WTC11 (cell line): ENCODE data around the gene WDR90. TPM values are rescaled to one million over a fixed set of nuclear protein-coding genes. Genes with fewer than 3 reads are reported as not detected.

Experiments
- ATAC-seq: fragments of 200-7000 bp; cut with Tn5 transposase; 2 replicates; pipeline ENCODE4 v1.10.0; 2021; ENCODE audit warnings: mild to moderate bottlenecking, moderate library complexity
- CTCF ChIA-PET: fragments of 300-600 bp; sonication (Branson Sonifier 250); formaldehyde crosslinking; loops from one replicate; lab custom pipeline; 2021; ENCODE audit warnings: antibody characterized with exemption; lab: Charles Lee
- POLR2A ChIA-PET: fragments of 350-600 bp; sonication (Branson Sonifier 250); formaldehyde crosslinking; loops from one replicate; lab custom pipeline; 2021; ENCODE audit warnings: antibody characterized with exemption; lab: Charles Lee
- DNase-seq: peaks from one replicate; pipeline ENCODE4 v3.0.0; 2021; ENCODE audit warnings: low spot score
- H3K27ac Mint-ChIP-seq: 2 replicates; pipeline ENCODE4 v1.8.0; 2021; ENCODE audit warnings: mixed read lengths
- H3K27me3 Mint-ChIP-seq: 2 replicates; pipeline ENCODE4 v1.8.0; 2021; ENCODE audit warnings: low read depth, mild to moderate bottlenecking, moderate library complexity, mixed read lengths
- H3K36me3 Mint-ChIP-seq: 2 replicates; pipeline ENCODE4 v1.8.0; 2021; ENCODE audit warnings: mixed read lengths
- H3K4me1 Mint-ChIP-seq: 2 replicates; pipeline ENCODE4 v1.8.0; 2022; ENCODE audit warnings: mixed read lengths
- H3K4me3 Mint-ChIP-seq: 2 replicates; pipeline ENCODE4 v1.8.0; 2021; ENCODE audit warnings: mild to moderate bottlenecking, moderate library complexity, mixed read lengths
- H3K9me3 Mint-ChIP-seq: 2 replicates; pipeline ENCODE4 v1.8.0; 2021; ENCODE audit warnings: mixed read lengths
- AFF4 ChIP-seq: sonication (generic); formaldehyde crosslinking; IDR thresholded peaks from 2 replicates; pipeline ENCODE4 v1.8.1; 2023; ENCODE audit warnings: mild to moderate bottlenecking, missing genetic modification reagents, borderline replicate concordance
- CDX4 ChIP-seq: fragments of 250-450 bp; sonication (Bioruptor Pico); IDR thresholded peaks from 2 replicates; pipeline ENCODE4 v1.9.0; 2021; ENCODE audit warnings: moderate library complexity, mild to moderate bottlenecking, inconsistent platforms, borderline replicate concordance
- CREB1 ChIP-seq: sonication (generic); formaldehyde crosslinking; IDR thresholded peaks from 2 replicates; pipeline ENCODE4 v1.8.0; 2023; ENCODE audit warnings: mild to moderate bottlenecking, missing genetic modification reagents
- ELF4 ChIP-seq: sonication (generic); formaldehyde crosslinking; IDR thresholded peaks from 2 replicates; pipeline ENCODE4 v1.8.1; 2022; ENCODE audit warnings: low read depth, mild to moderate bottlenecking, moderate library complexity, missing genetic modification reagents
- ESRRA ChIP-seq: sonication (generic); formaldehyde crosslinking; IDR thresholded peaks from 2 replicates; pipeline ENCODE4 v1.8.1; 2022; ENCODE audit warnings: mild to moderate bottlenecking, missing genetic modification reagents, borderline replicate concordance
- FOXP4 ChIP-seq: sonication (generic); formaldehyde crosslinking; IDR thresholded peaks from 2 replicates; pipeline ENCODE4 v1.8.0; 2022; ENCODE audit warnings: mild to moderate bottlenecking, missing genetic modification reagents
- HMGA2 ChIP-seq: fragments of 250-450 bp; sonication (Bioruptor Pico); IDR thresholded peaks from 2 replicates; pipeline ENCODE4 v1.4.0; 2021; ENCODE audit warnings: mild to moderate bottlenecking, moderate library complexity
- HMGXB4 ChIP-seq: sonication (generic); formaldehyde crosslinking; IDR thresholded peaks from 2 replicates; pipeline ENCODE4 v1.8.1; 2023; ENCODE audit warnings: mild to moderate bottlenecking, moderate library complexity, missing genetic modification reagents
- JUN ChIP-seq: sonication (generic); formaldehyde crosslinking; IDR thresholded peaks from 2 replicates; pipeline ENCODE4 v1.8.0; 2023; ENCODE audit warnings: mild to moderate bottlenecking, missing genetic modification reagents
- MAX ChIP-seq: sonication (generic); formaldehyde crosslinking; IDR thresholded peaks from 2 replicates; pipeline ENCODE4 v1.8.0; 2022; ENCODE audit warnings: mild to moderate bottlenecking, missing genetic modification reagents
- MXD4 ChIP-seq: fragments of 250-450 bp; sonication (Bioruptor Pico); IDR thresholded peaks from 2 replicates; pipeline ENCODE4 v1.8.0; 2021; ENCODE audit warnings: mild to moderate bottlenecking, moderate library complexity, borderline replicate concordance
- NFE2L1 ChIP-seq: sonication (generic); formaldehyde crosslinking; IDR thresholded peaks from 2 replicates; pipeline ENCODE4 v1.8.1; 2023; ENCODE audit warnings: missing genetic modification reagents
- NFYB ChIP-seq: sonication (generic); formaldehyde crosslinking; conservative IDR thresholded peaks from 2 replicates; pipeline ENCODE4 v1.8.0; 2022; ENCODE audit warnings: low read depth, missing genetic modification reagents
- NR3C1 ChIP-seq: sonication (generic); formaldehyde crosslinking; conservative IDR thresholded peaks from 2 replicates; pipeline ENCODE4 v1.8.1; 2023; ENCODE audit warnings: low read depth, mild to moderate bottlenecking, missing genetic modification reagents
- SP1 ChIP-seq: sonication (generic); formaldehyde crosslinking; conservative IDR thresholded peaks from 2 replicates; pipeline ENCODE4 v1.8.1; 2022; ENCODE audit warnings: missing genetic modification reagents
- TEAD1 ChIP-seq: sonication (generic); formaldehyde crosslinking; IDR thresholded peaks from 2 replicates; pipeline ENCODE4 v1.8.0; 2022; ENCODE audit warnings: mild to moderate bottlenecking, missing genetic modification reagents
- TP53 ChIP-seq: sonication (generic); formaldehyde crosslinking; IDR thresholded peaks from 2 replicates; pipeline ENCODE4 v1.8.1; 2023; ENCODE audit warnings: mild to moderate bottlenecking, missing genetic modification reagents
- USF1 ChIP-seq: sonication (generic); formaldehyde crosslinking; IDR thresholded peaks from 2 replicates; pipeline ENCODE4 v1.8.0; 2022; ENCODE audit warnings: mild to moderate bottlenecking, missing genetic modification reagents
- USF2 ChIP-seq: sonication (generic); formaldehyde crosslinking; IDR thresholded peaks from 2 replicates; pipeline ENCODE4 v1.8.1; 2023; ENCODE audit warnings: mild to moderate bottlenecking, missing genetic modification reagents, moderate library complexity
- ZBTB43 ChIP-seq: sonication (generic); formaldehyde crosslinking; IDR thresholded peaks from 2 replicates; pipeline ENCODE4 v1.8.1; 2023; ENCODE audit warnings: mild to moderate bottlenecking, missing genetic modification reagents
- ZNF423 ChIP-seq: fragments of 250-450 bp; sonication (Bioruptor Pico); IDR thresholded peaks from 2 replicates; pipeline ENCODE4 v2.1.2; 2022; ENCODE audit warnings: mild to moderate bottlenecking, moderate library complexity
- total RNA-seq: library from RNA; stranded (reverse); gene quantifications from 3 replicates; pipeline ENCODE4 v1.2.3, GENCODE V29; 2021

Gene WDR90
- total RNA-seq, 1 experiment from 2014 or later = 75.8 TPM

GRCh38 chr16:636206-637080 lies 12.7 kb upstream of the WDR90 start, which contains the start of gene METTL26 (continued):
- TF ChIP-seq ESRRA (CRISPR knock-in tag) (no peak), MXD4 (CRISPR knock-in tag) (no peak), HMGA2 (CRISPR knock-in tag) (peak; percentile 58; the same call in 1 of the 2 replicates), NR3C1 (CRISPR knock-in tag) (no peak), ELF4 (no peak), CREB1 (CRISPR knock-in tag) (no peak), ZNF423 (CRISPR knock-in tag) (no peak), HMGXB4 (peak; percentile 63), CDX4 (CRISPR knock-in tag) (no peak), ZBTB43 (CRISPR knock-in tag) (no peak), NFYB (CRISPR knock-in tag) (no peak), TP53 (no peak; the same call in 1 of the 2 replicates), NFE2L1 (CRISPR knock-in tag) (no peak; the same call in 1 of the 2 replicates), AFF4 (no peak; the same call in 1 of the 2 replicates)

- no peaks in the 10 kb centered on the region for H3K36me3 Mint-ChIP-seq
- peak; percentile 91 for DNase-seq
- H3K4me1 Mint-ChIP-seq = peaks cover 19% of the 10 kb centered on the region
- H3K9me3 Mint-ChIP-seq = no peaks in the 10 kb centered on the region
- H3K27ac Mint-ChIP-seq = peak overlapping the region; percentile 70
- H3K4me3 Mint-ChIP-seq = peak overlapping the region; percentile 97
- ChIA-PET POLR2A (interaction anchor here (0.8 to 1.5 kb wide), 4 partner anchors 11 to 30 kb away, joined by 3 to 7 read pairs (median 5); partner anchors contain the start of genes RHOT2 and WDR90), CTCF (interaction anchor here (0.5 to 4.0 kb wide), 17 partner anchors 11 to 284 kb away, joined by 3 to 37 read pairs (median 7); partner anchors contain the start of genes RHBDL1, RHOT2 and WDR90)
- peak; percentile 19 for ATAC-seq
- TF ChIP-seq NFYB (CRISPR knock-in tag) (no peak), FOXP4 (CRISPR knock-in tag) (0 out of 2 replicates have a peak, but pooled peaks have one; percentile 27), TEAD1 (no peak), SP1 (CRISPR knock-in tag) (peak; percentile 40), USF1 (CRISPR knock-in tag) (peak; percentile 87), MAX (peak; percentile 42; the same call in 1 of the 2 replicates), JUN (CRISPR knock-in tag) (no peak), USF2 (CRISPR knock-in tag) (peak; percentile 88)
- peaks cover 4% of the 10 kb centered on the region; the same call in 1 of the 2 replicates for H3K27me3 Mint-ChIP-seq
Measured at GRCh38 chr16:637081-638018, 11.8 kb upstream of the WDR90 start.
